BE2C (cell line): Measurements from ENCODE around the gene EPB41L4A.

ENCODE experiments used
- DNase-seq: peaks from one replicate; pipeline ENCODE4 v3.0.0-alpha.2; 2020
- H3K27me3 ChIP-seq: fragments of 250-450 bp; sonication (Bioruptor Pico); 2 replicates; pipeline ENCODE4 v1.5.1; 2020; ENCODE audit warnings: mild to moderate bottlenecking
- H3K36me3 ChIP-seq: fragments of 250-450 bp; sonication (Bioruptor Pico); 2 replicates; pipeline ENCODE4 v1.5.1; 2020; ENCODE audit warnings: mild to moderate bottlenecking
- H3K4me1 ChIP-seq: fragments of 250-450 bp; sonication (Bioruptor Pico); 2 replicates; pipeline ENCODE4 v1.5.1; 2020
- H3K4me3 ChIP-seq: 2 replicates; pipeline ENCODE4 v1.5.1; 2011; ENCODE audit warnings: low read depth, low read length
- H3K9me3 ChIP-seq: fragments of 250-450 bp; sonication (Bioruptor Pico); 2 replicates; pipeline ENCODE4 v1.5.1; 2020
- CTCF ChIP-seq: IDR thresholded peaks from 2 replicates; pipeline ENCODE4 v1.5.1; 2012; ENCODE audit warnings: mild to moderate bottlenecking, low read depth, low read length

The EPB41L4A gene

GRCh38 chr5:112200131-112200530 lies 218.9 kb downstream of the EPB41L4A start:
- H3K4me3 ChIP-seq, result no peak overlapping the region
- TF ChIP-seq CTCF, result no peak
- no peaks in the 10 kb centered on the region; the same call in 1 of the 2 replicates for H3K9me3 ChIP-seq
- no peaks in the 10 kb centered on the region for H3K36me3 ChIP-seq
- peaks cover 81% of the 10 kb centered on the region for H3K27me3 ChIP-seq
- DNase-seq, result no peak
- H3K4me1 ChIP-seq, result no peaks in the 10 kb centered on the region

- DNase-seq, result no peak
- peaks cover 86% of the 10 kb centered on the region for H3K27me3 ChIP-seq
- no peak overlapping the region for H3K4me3 ChIP-seq
- TF ChIP-seq CTCF, result no peak
- no peaks in the 10 kb centered on the region for H3K4me1 ChIP-seq
- no peaks in the 10 kb centered on the region; the same call in 1 of the 2 replicates for H3K9me3 ChIP-seq
- H3K36me3 ChIP-seq, result no peaks in the 10 kb centered on the region
Measured at GRCh38 chr5:112196584-112196983, 222.5 kb downstream of the EPB41L4A start.

GRCh38 chr5:112195924-112196323 lies 223.2 kb downstream of the EPB41L4A start:
- H3K9me3 ChIP-seq, result no peaks in the 10 kb centered on the region; the same call in 1 of the 2 replicates
- H3K27me3 ChIP-seq, result peaks cover 85% of the 10 kb centered on the region
- H3K4me3 ChIP-seq, result no peak overlapping the region
- TF ChIP-seq CTCF, result no peak
- DNase-seq, result no peak
- H3K4me1 ChIP-seq, result no peaks in the 10 kb centered on the region
- no peaks in the 10 kb centered on the region for H3K36me3 ChIP-seq

- no peak for DNase-seq
- peaks cover 97% of the 10 kb centered on the region for H3K27me3 ChIP-seq
- H3K4me1 ChIP-seq, result no peaks in the 10 kb centered on the region
- no peaks in the 10 kb centered on the region for H3K36me3 ChIP-seq
- no peak overlapping the region for H3K4me3 ChIP-seq
- TF ChIP-seq CTCF, result no peak
- H3K9me3 ChIP-seq, result no peaks in the 10 kb centered on the region; the same call in 1 of the 2 replicates
Measured at GRCh38 chr5:112192866-112193265, 226.2 kb downstream of the EPB41L4A start.

- no peak for TF ChIP-seq CTCF
- DNase-seq, result no peak
- no peaks in the 10 kb centered on the region for H3K36me3 ChIP-seq
- no peaks in the 10 kb centered on the region; the same call in 1 of the 2 replicates for H3K9me3 ChIP-seq
- no peak overlapping the region for H3K4me3 ChIP-seq
- H3K27me3 ChIP-seq, result peaks cover 97% of the 10 kb centered on the region
- no peaks in the 10 kb centered on the region for H3K4me1 ChIP-seq
Measured at GRCh38 chr5:112192072-112192471, 227.0 kb downstream of the EPB41L4A start.

GRCh38 chr5:112189391-112189790 lies 229.7 kb downstream of the EPB41L4A start:
- TF ChIP-seq CTCF, result no peak
- no peak for DNase-seq
- H3K4me3 ChIP-seq, result no peak overlapping the region
- H3K4me1 ChIP-seq, result no peaks in the 10 kb centered on the region
- no peaks in the 10 kb centered on the region for H3K36me3 ChIP-seq
- peaks cover 95% of the 10 kb centered on the region for H3K27me3 ChIP-seq
- no peaks in the 10 kb centered on the region; the same call in 1 of the 2 replicates for H3K9me3 ChIP-seq
